ENCODE results near the gene CSF1.
A peak's percentile ranks its signal among the peaks of the same experiment; 100 is the strongest.
"Not testable (repeated sequence)": the region's sequence is repeated elsewhere in the genome, so short reads cannot be mapped to it uniquely, and the experiment has no call there.

CSF1 gene

GRCh38 chr1:109950038-109950437 is 39.4 kb downstream of the CSF1 start:
- no peaks in the 10 kb centered on the region for H3K4me1 ChIP-seq (ENCODE audit: insufficient read depth, low read length)
- no peaks in the 10 kb centered on the region for H3K27me3 ChIP-seq (ENCODE audit: insufficient read depth, low read length)
- H3K4me3 ChIP-seq (ENCODE audit: low read length) = no peak overlapping the region
- no peaks in the 10 kb centered on the region for H3K9me3 ChIP-seq (ENCODE audit: insufficient read depth, low read depth, low read length)
- no peaks in the 10 kb centered on the region for H3K36me3 ChIP-seq (ENCODE audit: insufficient read depth, low read length)
- 100% methylated on average over 1 of the region's 1 CpG for WGBS
- no peak overlapping the region for H3K27ac ChIP-seq (ENCODE audit: low read depth, low read length)
- no peak overlapping the region for H3K9ac ChIP-seq (ENCODE audit: low read depth, low read length)

GRCh38 chr1:109950509-109950908 is 39.9 kb downstream of the CSF1 start:
- Histone ChIP-seq H3K9ac (ENCODE audit: low read depth, low read length) (no peak overlapping the region), H3K36me3 (ENCODE audit: insufficient read depth, low read length) (no peaks in the 10 kb centered on the region), H3K27ac (ENCODE audit: low read depth, low read length) (no peak overlapping the region), H3K4me1 (ENCODE audit: insufficient read depth, low read length) (no peaks in the 10 kb centered on the region), H3K9me3 (ENCODE audit: insufficient read depth, low read depth, low read length) (no peaks in the 10 kb centered on the region), H3K27me3 (ENCODE audit: insufficient read depth, low read length) (no peaks in the 10 kb centered on the region), H3K4me3 (ENCODE audit: low read length) (no peak overlapping the region)
- WGBS = 87% methylated on average over 2 of the region's 2 CpGs

- 96% methylated on average over 4 of the region's 5 CpGs for WGBS
- H3K27ac ChIP-seq (ENCODE audit: low read depth, low read length); H3K27me3 ChIP-seq (ENCODE audit: insufficient read depth, low read length); H3K9me3 ChIP-seq (ENCODE audit: insufficient read depth, low read depth, low read length); H3K4me3 ChIP-seq (ENCODE audit: low read length); H3K36me3 ChIP-seq (ENCODE audit: insufficient read depth, low read length); H3K4me1 ChIP-seq (ENCODE audit: insufficient read depth, low read length); H3K9ac ChIP-seq (ENCODE audit: low read depth, low read length): not testable (repeated sequence)
These were observed 40.9 kb downstream of the CSF1 start for GRCh38 chr1:109951501-109951900.

- WGBS = 93% methylated on average over 1 of the region's 1 CpG
- no peak overlapping the region for H3K9ac ChIP-seq (ENCODE audit: low read depth, low read length)
- no peaks in the 10 kb centered on the region for H3K9me3 ChIP-seq (ENCODE audit: insufficient read depth, low read depth, low read length)
- peaks cover 12% of the 10 kb centered on the region for H3K4me1 ChIP-seq (ENCODE audit: insufficient read depth, low read length)
- no peak overlapping the region for H3K4me3 ChIP-seq (ENCODE audit: low read length)
- peaks cover 7% of the 10 kb centered on the region; the same call in 1 of the 2 replicates for H3K27me3 ChIP-seq (ENCODE audit: insufficient read depth, low read length)
- H3K27ac ChIP-seq (ENCODE audit: low read depth, low read length) = no peak overlapping the region
- no peaks in the 10 kb centered on the region for H3K36me3 ChIP-seq (ENCODE audit: insufficient read depth, low read length)
These were observed 43.4 kb downstream of the CSF1 start for GRCh38 chr1:109954041-109954512.

GRCh38 chr1:109959632-109959973 is 49.0 kb downstream of the CSF1 start:
- H3K4me3 ChIP-seq (ENCODE audit: low read length) = peak overlapping the region; percentile 30
- no peaks in the 10 kb centered on the region for H3K9me3 ChIP-seq (ENCODE audit: insufficient read depth, low read depth, low read length)
- H3K36me3 ChIP-seq (ENCODE audit: insufficient read depth, low read length) = no peaks in the 10 kb centered on the region
- WGBS = 3% methylated on average over 1 of the region's 1 CpG
- H3K4me1 ChIP-seq (ENCODE audit: insufficient read depth, low read length) = peaks cover 58% of the 10 kb centered on the region
- peak overlapping the region; percentile 46 for H3K9ac ChIP-seq (ENCODE audit: low read depth, low read length)
- peaks cover 12% of the 10 kb centered on the region; the same call in 1 of the 2 replicates for H3K27me3 ChIP-seq (ENCODE audit: insufficient read depth, low read length)
- peak overlapping the region; percentile 95; the same call in 1 of the 2 replicates for H3K27ac ChIP-seq (ENCODE audit: low read depth, low read length)

- no peaks in the 10 kb centered on the region for H3K9me3 ChIP-seq (ENCODE audit: insufficient read depth, low read depth, low read length)
- peak overlapping the region; percentile 30 for H3K4me3 ChIP-seq (ENCODE audit: low read length)
- H3K9ac ChIP-seq (ENCODE audit: low read depth, low read length) = peak overlapping the region; percentile 46
- H3K4me1 ChIP-seq (ENCODE audit: insufficient read depth, low read length) = peaks cover 58% of the 10 kb centered on the region
- H3K36me3 ChIP-seq (ENCODE audit: insufficient read depth, low read length) = no peaks in the 10 kb centered on the region
- H3K27ac ChIP-seq (ENCODE audit: low read depth, low read length) = peak overlapping the region; percentile 95; the same call in 1 of the 2 replicates
- H3K27me3 ChIP-seq (ENCODE audit: insufficient read depth, low read length) = peaks cover 12% of the 10 kb centered on the region; the same call in 1 of the 2 replicates
- WGBS = 7% methylated on average over 7 of the region's 7 CpGs
These were observed 49.5 kb downstream of the CSF1 start for GRCh38 chr1:109959974-109960744.

GRCh38 chr1:109960745-109961094 is 50.1 kb downstream of the CSF1 start:
- Histone ChIP-seq H3K9me3 (ENCODE audit: insufficient read depth, low read depth, low read length) (no peaks in the 10 kb centered on the region), H3K36me3 (ENCODE audit: insufficient read depth, low read length) (no peaks in the 10 kb centered on the region), H3K9ac (ENCODE audit: low read depth, low read length) (peak overlapping the region; percentile 11; the same call in 1 of the 2 replicates), H3K27ac (ENCODE audit: low read depth, low read length) (peak overlapping the region; percentile 95; the same call in 1 of the 2 replicates), H3K4me3 (ENCODE audit: low read length) (peak overlapping the region; percentile 30), H3K4me1 (ENCODE audit: insufficient read depth, low read length) (peaks cover 58% of the 10 kb centered on the region), H3K27me3 (ENCODE audit: insufficient read depth, low read length) (peaks cover 12% of the 10 kb centered on the region; the same call in 1 of the 2 replicates)
- 15% methylated on average over 1 of the region's 1 CpG for WGBS

- H3K36me3 ChIP-seq (ENCODE audit: insufficient read depth, low read length) = no peaks in the 10 kb centered on the region
- WGBS = 78% methylated on average over 1 of the region's 1 CpG
- peaks cover 46% of the 10 kb centered on the region for H3K4me1 ChIP-seq (ENCODE audit: insufficient read depth, low read length)
- H3K9ac ChIP-seq (ENCODE audit: low read depth, low read length) = no peak overlapping the region
- peaks cover 6% of the 10 kb centered on the region; the same call in 1 of the 2 replicates for H3K27me3 ChIP-seq (ENCODE audit: insufficient read depth, low read length)
- no peaks in the 10 kb centered on the region for H3K9me3 ChIP-seq (ENCODE audit: insufficient read depth, low read depth, low read length)
- no peak overlapping the region for H3K4me3 ChIP-seq (ENCODE audit: low read length)
- no peak overlapping the region for H3K27ac ChIP-seq (ENCODE audit: low read depth, low read length)
These were observed 53.2 kb downstream of the CSF1 start for GRCh38 chr1:109963864-109964263.

- Histone ChIP-seq H3K36me3 (ENCODE audit: insufficient read depth, low read length) (no peaks in the 10 kb centered on the region), H3K4me3 (ENCODE audit: low read length) (no peak overlapping the region), H3K9me3 (ENCODE audit: insufficient read depth, low read depth, low read length) (no peaks in the 10 kb centered on the region), H3K4me1 (ENCODE audit: insufficient read depth, low read length) (no peaks in the 10 kb centered on the region), H3K27me3 (ENCODE audit: insufficient read depth, low read length) (no peaks in the 10 kb centered on the region), H3K27ac (ENCODE audit: low read depth, low read length) (no peak overlapping the region), H3K9ac (ENCODE audit: low read depth, low read length) (no peak overlapping the region)
- 92% methylated on average over 3 of the region's 3 CpGs for WGBS
These were observed 58.6 kb downstream of the CSF1 start for GRCh38 chr1:109969146-109969829.

- over 99% methylated on average over 3 of the region's 3 CpGs for WGBS
- Histone ChIP-seq H3K27ac (ENCODE audit: low read depth, low read length) (no peak overlapping the region), H3K9ac (ENCODE audit: low read depth, low read length) (no peak overlapping the region), H3K27me3 (ENCODE audit: insufficient read depth, low read length) (no peaks in the 10 kb centered on the region), H3K4me3 (ENCODE audit: low read length) (no peak overlapping the region), H3K9me3 (ENCODE audit: insufficient read depth, low read depth, low read length) (no peaks in the 10 kb centered on the region), H3K4me1 (ENCODE audit: insufficient read depth, low read length) (no peaks in the 10 kb centered on the region), H3K36me3 (ENCODE audit: insufficient read depth, low read length) (no peaks in the 10 kb centered on the region)
These were observed 59.3 kb downstream of the CSF1 start for GRCh38 chr1:109969907-109970306.

- Histone ChIP-seq H3K9ac (ENCODE audit: low read depth, low read length) (no peak overlapping the region), H3K4me1 (ENCODE audit: insufficient read depth, low read length) (no peaks in the 10 kb centered on the region), H3K27me3 (ENCODE audit: insufficient read depth, low read length) (no peaks in the 10 kb centered on the region), H3K9me3 (ENCODE audit: insufficient read depth, low read depth, low read length) (no peaks in the 10 kb centered on the region), H3K4me3 (ENCODE audit: low read length) (no peak overlapping the region), H3K36me3 (ENCODE audit: insufficient read depth, low read length) (no peaks in the 10 kb centered on the region), H3K27ac (ENCODE audit: low read depth, low read length) (no peak overlapping the region)
- WGBS = no CpG with 5 or more reads among the region's 1 CpG
These were observed 60.9 kb downstream of the CSF1 start for GRCh38 chr1:109971559-109971958.

All from HUES64 (cell line).